Suppressor macrophage treated with lipopolysaccharide for 4 hours (primary cell): ENCODE data around the gene EIF3B.
"Not testable (repeated sequence)": the region's sequence is repeated elsewhere in the genome, so short reads cannot be mapped to it uniquely, and the experiment has no call there.

Experiments used
- DNase-seq: peaks from one replicate; pipeline ENCODE4 v3.0.0-alpha.2; 2020

Gene EIF3B

DNA sequence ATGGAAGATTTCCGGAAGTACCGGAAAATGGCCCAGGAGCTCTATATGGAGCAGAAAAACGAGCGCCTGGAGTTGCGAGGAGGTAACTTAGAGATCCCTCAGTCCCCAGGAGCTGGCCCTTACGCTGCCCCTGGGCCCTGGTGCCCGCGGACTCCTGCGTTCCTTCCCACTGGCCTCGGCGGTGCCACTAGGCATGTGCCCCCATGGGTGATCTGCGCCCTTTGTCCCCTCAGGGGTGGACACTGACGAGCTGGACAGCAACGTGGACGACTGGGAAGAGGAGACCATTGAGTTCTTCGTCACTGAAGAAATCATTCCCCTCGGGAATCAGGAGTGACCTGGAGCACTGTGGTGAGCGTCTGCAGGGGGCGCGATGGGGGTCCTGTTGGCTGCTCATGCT, 24.5 kb downstream of the EIF3B start:
- DNase-seq = no peak

DNA sequence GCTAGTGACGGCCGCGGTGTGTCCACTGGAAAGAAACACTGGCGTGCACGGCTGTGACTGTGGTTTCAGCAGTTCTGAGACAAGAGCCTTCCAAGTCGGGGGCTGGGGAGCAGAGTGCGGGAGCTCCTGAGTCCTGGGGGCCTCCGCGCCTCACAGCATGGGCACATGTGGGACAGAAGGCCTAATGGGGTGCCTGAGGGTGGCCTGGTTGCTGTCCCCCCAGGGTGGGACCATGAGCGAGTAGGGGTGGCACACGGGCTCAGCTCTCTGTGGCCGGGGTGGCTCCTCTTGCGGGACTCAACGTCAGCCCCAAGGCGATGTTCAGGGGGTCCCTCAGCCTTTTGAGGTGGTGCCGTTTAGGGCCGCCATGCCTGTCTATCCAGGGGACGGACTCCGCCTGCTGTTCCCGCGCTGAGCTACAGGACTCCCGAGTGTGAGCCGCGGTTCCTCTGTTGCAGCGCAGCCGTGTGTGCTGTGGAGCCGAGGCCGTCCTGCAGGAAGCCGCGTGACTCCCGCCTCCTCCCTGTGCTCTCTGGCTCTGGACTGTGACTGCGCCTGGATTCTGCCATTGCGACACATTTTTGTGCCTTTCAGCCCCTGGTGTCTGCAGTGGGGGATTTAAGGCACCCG, 25.3 kb downstream of the EIF3B start:
- DNase-seq = no peak

DNA sequence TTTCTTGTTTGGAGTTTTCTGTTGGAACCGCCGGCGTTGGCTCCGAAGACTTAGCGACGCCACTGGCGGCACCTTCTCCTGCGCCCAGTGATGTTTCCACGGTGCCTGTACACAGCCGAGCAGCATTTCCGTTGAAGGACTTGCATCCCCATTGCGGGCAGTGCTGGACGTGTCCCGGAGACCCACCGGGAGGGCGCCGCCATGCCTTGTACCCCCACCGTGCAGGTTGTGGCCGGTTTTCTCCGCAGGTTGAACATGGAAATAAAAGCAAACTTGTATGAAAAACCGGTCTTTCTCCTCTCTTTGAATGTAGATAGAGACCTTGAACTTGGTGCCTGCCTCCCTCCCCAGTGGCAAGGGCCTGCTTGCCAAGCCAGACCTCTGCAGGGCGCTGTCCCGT, 25.8 kb downstream of the EIF3B start:
- DNase-seq = no peak

DNA sequence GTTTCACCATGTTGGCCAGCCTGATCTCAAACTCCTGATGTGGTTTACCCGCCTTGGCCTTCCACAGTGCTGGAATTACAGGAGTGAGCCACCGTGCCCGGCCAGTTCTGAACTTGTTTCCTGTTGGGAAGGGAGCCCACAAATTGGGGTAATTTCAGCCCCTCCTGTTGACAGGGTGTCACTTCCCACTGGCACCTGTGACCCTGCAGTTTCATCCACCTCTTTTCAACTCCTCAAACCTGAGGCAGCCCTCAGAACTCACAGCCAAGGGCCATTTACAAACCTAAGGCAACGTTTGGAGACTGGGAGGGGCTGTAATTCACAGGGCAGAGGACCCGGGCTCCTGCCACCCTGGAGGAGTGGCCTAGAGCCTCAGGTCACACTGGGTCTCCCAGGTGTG, 26.6 kb downstream of the EIF3B start:
- DNase-seq = no peak

DNA sequence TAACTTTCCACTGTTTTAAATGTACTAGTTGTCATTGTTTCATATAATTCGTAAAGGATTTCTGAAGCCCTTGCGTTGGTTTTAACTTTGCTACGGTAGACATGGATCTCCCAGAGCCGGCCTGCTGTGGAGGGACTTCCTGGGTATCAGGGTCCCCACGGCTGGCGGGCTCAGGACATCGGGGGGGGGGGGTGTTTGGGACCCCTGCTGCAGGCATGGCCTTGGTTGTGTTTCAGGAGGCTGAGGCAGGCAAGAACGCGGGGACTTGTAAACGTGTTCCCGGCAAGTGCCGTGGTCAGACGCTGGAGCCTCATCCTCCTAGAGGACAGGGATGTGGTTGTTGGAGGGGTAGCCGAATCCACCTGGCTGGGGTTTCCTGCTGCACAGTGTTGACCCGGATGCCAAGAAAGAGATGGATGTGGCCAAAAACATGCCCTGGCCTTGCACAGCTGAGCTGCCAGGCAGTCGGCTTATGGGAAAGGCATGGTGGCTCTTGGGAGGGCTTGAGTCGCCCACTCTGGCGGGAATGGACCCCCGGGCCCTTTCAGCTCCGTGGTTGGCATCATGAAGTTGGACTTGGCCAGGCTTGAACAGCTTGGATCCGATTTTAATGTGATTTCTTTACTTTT, 27.4 kb downstream of the EIF3B start:
- DNase-seq = no peak

DNA sequence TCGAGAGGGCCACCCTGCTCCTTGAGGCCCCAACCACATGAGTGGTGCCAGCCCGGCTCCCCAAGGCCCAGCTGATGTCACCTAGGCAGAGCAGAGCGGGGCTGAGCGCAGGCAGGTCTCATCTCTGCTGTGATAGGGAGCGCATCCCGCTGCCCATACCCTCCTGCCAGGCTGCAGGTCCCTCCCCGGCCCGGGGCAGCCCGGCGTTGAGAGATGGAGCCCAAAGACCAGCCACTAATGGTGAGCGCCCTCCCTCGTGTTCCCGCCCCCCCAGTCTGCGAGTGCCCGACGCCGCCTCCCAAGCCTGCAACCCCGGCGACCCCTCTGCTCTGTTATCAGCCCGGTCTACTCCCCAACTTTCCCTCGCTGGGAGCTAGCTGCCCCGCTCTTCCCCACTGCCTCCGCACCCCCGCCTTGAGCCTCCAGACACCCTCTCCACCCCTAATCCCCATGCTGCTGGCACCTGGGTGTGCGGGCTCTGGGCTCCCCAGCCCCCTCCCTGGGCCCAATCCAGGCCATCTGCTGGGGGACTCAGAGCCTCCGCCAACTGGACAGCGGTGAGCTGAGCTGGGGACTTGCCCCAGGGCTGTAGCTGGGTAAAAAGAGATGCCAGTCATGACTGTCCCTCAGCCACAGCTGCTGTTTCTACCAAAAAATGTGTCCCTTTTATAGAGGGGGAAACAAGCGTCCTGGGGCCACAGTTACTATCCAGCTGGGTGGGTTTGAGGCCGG, 29.1 kb downstream of the EIF3B start:
- DNase-seq = no peak

DNA sequence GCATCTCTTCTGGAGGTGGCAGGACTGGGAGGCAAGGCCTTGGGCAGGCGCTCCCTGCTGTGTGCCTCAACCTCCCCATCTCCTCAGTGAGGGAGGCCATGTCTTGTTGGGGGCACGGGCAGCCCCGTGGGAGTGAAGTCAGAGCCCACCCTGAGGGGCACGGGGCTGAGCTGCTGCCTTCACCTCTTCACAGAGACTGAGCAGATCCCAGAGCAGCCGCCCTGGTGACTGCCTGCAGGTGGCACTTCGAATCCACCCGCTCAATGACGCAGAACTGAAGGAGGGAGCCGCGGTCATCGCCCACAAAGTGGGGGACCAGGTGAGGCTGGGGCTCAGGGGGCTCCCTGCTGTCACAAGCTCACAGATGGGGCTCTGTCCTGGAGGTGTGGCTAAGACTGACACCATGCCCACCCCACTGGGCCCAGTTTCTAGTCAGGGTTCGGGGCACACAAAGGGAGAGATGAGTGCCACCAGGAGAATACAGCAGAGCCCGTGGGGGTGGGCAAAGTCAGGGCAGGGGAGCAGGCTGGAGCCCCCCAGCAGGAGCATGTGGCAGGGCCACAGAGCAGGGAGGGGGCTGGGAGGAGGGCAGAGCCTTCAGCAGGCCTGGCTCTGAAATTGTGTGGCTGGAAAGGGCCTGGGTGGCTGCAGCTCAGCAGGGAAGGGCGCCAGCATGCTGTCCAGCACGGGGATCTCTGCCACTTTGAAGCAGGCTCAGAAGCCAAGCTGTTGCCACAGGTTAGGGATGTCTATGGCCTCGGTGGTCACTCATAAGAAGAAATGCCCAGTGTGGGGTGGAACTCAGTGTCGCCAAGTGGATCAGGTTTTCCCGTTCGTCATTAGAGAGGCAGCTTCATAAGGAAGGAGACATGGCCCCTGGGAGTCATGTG, 30.0 kb downstream of the EIF3B start:
- DNase-seq = no peak

DNA sequence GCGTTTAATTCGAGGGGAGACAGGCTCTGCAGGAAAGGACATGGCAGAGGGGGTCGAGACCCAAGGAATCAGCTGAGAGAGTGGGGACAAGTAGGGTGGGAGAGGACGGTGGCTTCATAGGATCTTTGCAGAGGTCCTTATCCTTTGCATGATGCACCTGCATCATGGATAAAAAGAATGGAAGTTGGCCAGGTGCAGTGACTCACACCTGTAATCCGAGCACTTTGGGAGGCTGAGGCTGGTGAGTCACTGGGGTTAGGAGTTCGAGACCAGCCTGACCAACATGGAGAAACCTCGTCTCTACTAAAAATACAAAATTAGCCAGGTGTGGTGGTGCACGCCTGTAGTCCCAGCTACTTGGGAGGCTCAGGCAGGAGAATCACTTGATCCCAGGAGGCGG, 31.5 kb downstream of the EIF3B start:
- DNase-seq = not testable (repeated sequence)

DNA sequence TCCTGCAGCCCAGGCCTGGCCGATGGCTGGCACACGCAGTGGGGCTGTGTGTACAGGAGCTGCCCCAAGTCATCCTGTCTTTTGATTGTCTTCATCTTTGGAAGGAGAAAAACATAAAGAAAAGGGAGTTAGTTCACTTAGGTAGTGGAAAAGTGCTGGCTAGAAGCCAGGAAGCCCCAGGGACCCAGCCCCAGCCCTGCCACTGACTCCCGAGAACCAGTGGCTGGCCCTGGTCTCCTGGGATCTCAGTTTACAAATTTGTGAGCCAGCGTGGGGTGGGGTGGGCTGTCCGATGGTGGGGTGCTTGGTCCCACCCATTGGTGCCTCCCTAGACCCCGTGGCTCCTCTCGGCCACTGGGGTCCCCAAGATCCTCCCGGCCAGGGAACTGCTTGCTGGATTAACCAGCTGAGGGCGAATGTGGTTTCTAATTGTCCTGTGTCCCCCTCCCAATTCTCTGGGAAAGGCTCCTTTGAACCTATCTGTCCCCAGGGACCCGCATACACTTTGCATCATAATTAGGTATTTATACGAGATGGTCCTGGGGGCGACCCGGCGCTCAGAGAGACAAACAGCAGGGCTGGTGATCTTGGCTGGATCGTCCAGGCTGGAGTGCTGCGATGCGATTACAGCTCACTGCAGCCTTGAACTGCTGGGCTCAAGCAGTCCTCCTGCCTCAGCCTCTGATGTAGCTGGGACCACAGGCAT, 32.5 kb downstream of the EIF3B start:
- DNase-seq = no peak

DNA sequence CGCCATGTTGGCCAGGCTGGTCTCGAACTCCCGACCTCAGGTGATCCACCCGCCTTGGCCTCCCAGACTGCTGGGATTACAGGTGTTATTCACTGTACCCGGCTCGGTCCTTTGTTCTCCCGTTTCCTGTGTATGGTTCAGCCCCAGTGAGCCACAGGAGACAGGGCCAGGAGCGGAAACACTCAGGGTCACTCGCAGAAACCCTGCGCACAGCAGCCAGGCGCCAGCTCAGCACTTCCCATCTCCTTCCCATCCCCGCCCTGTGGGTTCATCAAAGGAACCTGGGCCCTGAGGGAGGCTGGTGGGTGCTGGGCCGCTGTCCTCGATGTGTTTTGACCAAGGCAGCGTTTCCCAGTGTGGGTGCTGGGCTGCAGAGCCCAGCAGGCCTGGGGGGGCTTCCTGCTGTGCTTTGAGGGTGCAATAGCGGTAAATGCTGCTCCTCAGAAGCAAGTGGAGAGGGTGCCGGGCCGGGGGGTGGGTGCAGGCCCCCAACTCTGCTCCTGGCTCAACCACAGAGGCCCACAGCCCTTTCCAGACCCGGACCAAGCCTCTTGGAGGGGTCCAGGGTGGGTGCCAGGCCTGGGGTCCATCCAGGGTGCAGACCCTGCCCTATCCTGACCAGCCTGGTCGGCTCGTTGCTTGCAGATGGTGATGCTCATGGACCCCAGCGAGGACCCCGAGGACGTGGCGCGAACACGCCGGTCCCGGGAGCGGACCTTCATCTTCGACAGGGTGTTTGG, 33.4 kb downstream of the EIF3B start:
- no peak for DNase-seq

DNA sequence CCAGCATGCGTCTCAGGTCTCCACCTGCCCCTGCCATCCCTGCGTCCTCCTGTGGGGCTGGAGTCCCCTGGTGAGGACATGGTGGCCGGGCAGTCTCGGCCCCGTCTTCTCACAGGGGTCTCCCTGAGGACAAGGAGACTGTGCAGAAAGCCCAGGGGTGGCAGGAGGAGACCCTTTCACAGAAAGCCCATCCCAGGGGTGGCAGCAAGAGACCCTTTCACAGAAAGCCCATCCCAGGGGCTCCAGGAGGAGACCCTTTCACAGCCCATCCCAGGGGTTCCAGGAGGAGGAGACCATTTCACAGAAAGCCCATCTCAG, 34.0 kb downstream of the EIF3B start:
- DNase-seq = no peak

DNA sequence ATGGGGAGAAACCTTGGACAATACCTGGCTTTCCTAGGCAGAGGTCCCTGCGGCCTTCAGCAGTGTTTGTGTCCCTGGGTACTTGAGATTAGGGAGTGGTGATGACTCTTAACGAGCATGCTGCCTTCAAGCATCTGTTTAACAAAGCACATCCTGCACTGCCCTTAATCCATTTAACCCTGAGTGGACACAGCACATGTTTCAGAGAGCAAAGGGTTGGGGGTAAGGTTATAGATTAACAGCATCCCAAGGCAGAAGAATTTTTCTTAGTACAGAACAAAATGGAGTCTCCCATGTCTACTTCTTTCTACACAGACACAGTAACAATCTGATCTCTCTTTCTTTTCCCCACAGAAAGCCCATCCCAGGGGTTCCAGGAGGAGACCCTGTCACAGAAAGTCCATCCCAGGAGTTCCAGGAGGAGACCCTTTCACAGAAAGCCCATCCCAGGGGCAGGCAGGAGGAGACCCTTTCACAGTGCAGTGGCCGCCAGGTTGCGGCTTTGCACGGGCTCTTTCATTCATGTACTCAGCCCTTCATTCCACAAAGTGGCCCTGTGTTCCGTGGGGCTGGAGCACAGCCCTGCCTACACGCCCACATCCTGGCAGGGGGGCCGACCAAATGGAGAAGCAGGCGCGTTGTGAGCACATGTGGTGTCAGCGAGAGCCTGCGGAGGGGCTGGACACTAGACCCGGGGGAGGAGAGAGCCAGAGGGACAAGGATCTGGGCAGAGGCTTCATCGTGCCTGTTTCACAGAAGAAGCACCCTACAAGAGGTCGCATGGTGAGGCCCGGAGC, 35.6 kb downstream of the EIF3B start:
- DNase-seq = peak; percentile 67

DNA sequence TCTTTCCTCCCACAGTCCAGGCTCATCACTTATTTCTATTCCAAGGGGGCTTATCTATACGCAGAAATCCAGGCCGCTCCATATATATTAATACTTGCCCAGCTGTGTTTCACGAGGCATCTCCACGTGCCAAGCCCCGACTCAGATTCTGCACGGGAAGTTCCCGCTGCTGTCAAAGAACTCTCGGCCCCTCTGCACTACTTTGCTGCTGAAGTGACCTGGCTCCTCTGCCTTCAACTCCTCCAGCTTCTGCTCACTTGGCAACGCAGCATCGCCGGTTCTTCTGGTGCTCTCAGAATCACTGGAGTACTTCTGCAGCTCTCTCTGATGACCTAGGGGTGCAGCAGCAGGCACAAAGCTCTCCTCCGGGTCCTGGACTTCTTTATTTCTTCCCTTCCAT, 39.1 kb downstream of the EIF3B start:
- DNase-seq = no peak

DNA sequence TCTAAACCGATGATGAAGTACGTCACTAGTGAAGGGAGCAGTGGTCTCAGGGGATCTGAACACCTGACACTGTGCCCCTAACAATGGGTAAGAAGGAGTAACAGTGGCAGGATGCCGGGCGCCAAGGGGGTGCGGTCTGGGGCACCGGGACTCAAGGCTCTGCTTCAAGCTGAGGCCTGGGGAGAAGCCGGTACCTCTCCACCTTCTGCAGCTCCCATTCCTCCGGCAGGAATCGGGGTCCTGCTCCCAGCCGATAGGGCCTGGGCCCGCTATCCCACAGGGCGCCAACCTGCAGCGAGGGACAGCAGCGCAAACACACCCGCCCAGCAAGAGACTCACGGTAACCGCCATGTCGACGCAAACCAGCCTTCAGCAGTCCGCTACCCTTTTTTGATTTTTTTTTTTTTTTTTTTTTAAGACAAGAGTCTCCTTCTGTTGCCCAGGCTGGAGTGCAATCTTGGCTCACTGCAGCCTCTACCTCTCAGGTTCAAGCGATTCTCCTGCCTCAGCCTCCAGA, 40.0 kb downstream of the EIF3B start:
- no peak for DNase-seq

DNA sequence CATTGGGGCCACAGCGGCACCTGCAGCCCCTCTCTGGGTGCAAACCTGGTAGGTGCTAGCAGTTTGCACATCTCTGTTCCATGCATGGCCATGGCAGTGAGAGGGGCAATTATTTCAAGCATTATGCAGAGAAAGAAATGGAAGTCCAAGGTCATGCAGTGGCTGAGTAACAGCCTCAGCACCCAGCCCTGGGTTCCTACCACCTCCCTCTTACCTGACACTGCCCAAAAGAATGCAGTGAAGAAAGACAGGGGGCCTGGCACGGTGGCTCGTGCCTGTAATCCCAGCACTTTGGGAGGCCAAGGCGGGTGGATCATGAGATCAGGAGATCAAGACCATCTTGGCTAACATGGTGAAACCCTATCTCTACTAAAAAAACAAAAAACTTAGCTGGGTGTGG, 43.9 kb downstream of the EIF3B start:
- DNase-seq = no peak

DNA sequence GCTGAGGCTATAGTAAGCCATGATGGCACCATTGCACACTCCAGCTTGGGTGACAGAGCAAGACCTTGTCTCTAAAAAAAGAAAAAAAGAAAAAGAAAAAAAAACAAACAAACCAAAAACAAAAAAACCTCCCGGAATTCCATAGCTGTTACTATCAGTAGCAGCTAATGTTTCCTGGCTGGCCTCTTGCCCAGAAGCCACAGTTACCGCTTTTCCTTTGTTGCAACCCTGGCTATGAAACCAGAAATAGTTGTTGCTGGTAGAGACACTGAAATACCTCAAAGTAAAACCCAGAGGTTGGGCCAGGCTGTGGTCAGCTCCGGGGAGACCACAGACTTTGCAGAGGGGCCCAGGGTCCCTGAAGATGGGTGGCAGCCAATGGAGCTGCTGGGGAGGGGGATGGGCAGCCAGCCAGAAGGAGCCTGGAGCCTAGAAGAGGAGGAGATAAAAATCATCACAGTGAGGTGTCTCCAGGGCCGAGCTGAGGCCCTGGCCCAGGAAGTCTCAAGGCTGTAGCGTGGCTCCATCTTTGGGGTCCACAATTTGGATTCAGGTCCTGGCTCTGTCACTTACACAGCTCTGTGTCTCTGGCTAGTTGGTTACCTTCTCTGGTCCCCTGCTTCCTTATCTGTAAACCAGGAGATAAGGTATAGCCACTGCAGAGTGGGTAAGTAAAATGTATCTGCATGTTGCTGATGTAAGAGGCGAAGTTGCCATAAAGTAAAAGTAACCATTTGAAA, 45.4 kb downstream of the EIF3B start:
- DNase-seq = peak; percentile 49

DNA sequence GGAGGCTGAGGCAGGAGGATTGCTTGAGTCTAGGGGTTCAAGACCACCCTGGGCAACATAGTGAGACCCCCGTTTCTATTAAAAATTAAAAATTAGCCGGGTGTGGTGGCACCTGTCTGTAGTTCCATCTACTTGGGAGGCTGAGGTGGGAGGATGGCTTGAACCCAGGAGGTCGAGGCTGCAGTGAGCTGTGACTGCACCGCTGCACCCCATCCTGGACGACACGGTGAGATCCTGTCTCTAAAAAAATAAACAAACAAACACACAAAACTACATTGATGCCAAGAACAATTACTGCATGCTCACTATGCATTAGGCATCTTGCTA, 48.0 kb downstream of the EIF3B start:
- DNase-seq = no peak

DNA sequence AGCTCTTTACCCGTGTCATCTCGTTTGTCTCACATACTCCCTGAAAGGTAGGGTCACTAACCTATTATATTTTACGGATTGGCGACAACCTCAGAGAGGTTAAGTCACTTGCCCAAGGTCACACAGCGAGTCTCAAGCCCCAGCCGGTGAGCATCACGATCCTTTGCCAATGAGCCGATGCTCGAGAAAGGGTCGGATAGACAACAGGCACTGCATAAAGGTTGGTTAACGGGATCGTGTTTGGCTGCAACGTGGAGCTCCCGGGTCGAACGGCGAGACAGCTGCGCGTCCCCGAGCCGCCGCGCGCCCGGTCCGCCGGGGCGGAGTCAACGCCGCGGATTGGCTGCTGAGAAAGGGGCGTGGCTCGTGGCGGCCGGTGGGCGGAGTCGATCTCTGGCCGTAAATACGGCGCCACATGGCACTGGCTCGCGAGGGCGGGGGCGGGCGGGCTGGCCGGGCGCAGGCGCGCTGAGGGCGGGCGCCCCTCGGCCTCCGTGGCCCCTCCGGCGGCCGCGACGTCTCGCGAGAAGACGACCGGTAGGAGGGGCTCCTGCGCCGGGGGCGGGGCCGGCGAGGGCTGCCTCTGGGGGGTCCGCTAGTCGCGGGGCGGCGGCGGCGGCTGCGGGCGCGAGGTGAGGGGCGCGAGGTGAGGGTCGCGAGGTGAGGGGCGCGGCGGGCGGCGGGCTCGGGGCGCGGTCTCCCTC, 48.5 kb downstream of the EIF3B start, which contains the start of gene CHST12:
Gene CHST12 (plus strand): TSS at position 598 of the 704 bp plus-strand sequence. CDS start 29,029 bp downstream, outside the sequence.
- peak; percentile 97 for DNase-seq
